ENCODE data around the gene PPP1R15B. TPM values are rescaled to one million over a fixed set of nuclear protein-coding genes. Genes with fewer than 3 reads are reported as not detected.

Gene PPP1R15B
- total RNA-seq, 1 experiment from 2014 or later: 69.3 TPM

- CTCF ChIA-PET: interaction anchor here (1.6 kb wide), 1 partner anchor 99 kb away, joined by 4 read pairs; no protein-coding TSS in a partner anchor
- no peak overlapping the region for H2AFZ ChIP-seq (ENCODE audit: low read depth, low read length, poor library complexity, severe bottlenecking)
- H3K27ac ChIP-seq (ENCODE audit: low read depth, low read length): no peak overlapping the region
- H3K9ac ChIP-seq (ENCODE audit: low read length): no peak overlapping the region
- no peaks in the 10 kb centered on the region for H3K36me3 ChIP-seq (ENCODE audit: control insufficient read depth in 1 of 2, insufficient read depth in 2 of 2, low read length in 2 of 2)
- TF ChIP-seq POLR2AphosphoS5 (IDR thresholded peaks at IDR 0.05; ENCODE audit: low read depth, low read length) (no peak), CTCF (IDR thresholded peaks at IDR 0.05 in 2 of 3, conservative IDR thresholded peaks at IDR 0.05 in 1 of 3; ENCODE audit: borderline replicate concordance in 1 of 3, insufficient read depth in 1 of 3, low read depth in 2 of 3, low read length in 2 of 3) (peak in 1 of 3 experiments; percentile 7; a peak in 1 of 6 replicates)
- no peak overlapping the region for H3K4me3 ChIP-seq (replicated peaks in 1 of 2; ENCODE audit: low read depth in 1 of 2, low read length in 2 of 2)
- POLR2A ChIA-PET: interaction anchor here (1.3 kb wide), 1 partner anchor 70 kb away, joined by 3 read pairs; no protein-coding TSS in a partner anchor
- H3K9me3 ChIP-seq (ENCODE audit: control insufficient read depth in 1 of 2, insufficient read depth in 1 of 2, low read depth in 1 of 2, low read length in 2 of 2): no peaks in the 10 kb centered on the region
- RAD21 ChIA-PET (ENCODE audit: low non-redundant PET in 1 of 2, low total read pairs in 2 of 2, uncharacterized antibody in 2 of 2, unreplicated experiment in 2 of 2): no interaction called here
- ATAC-seq: 0 out of 2 replicates have a peak, but pooled peaks have one; percentile 42
- H4K20me1 ChIP-seq (ENCODE audit: insufficient read depth): no peaks in the 10 kb centered on the region
- H3K4me2 ChIP-seq (ENCODE audit: low read length): no peak overlapping the region
- no peak for DNase-seq (ENCODE audit: low read depth, low spot score)
- H3K9me2 ChIP-seq (ENCODE audit: insufficient read depth): no peaks in the 10 kb centered on the region
- no TSS peak for BruUV-seq (replicated peaks)
- intact Hi-C loops (cut with micrococcal nuclease): no loop called here
- H3K4me1 ChIP-seq (ENCODE audit: control insufficient read depth in 1 of 2, insufficient read depth in 2 of 2, low read length in 2 of 2): peaks cover 0 to 7% of the 10 kb centered on the region in 2 experiments; a peak in 1 of 4 replicates
- H3K79me2 ChIP-seq (ENCODE audit: insufficient read depth, low read length): no peaks in the 10 kb centered on the region
- H3K27me3 ChIP-seq (ENCODE audit: insufficient read depth, low read length): no peaks in the 10 kb centered on the region
These were observed 53.8 kb downstream of the PPP1R15B start for GRCh38 chr1:204357551-204358490.

GRCh38 chr1:204356997-204357396 is 54.6 kb downstream of the PPP1R15B start:
- no peak overlapping the region for H3K4me3 ChIP-seq (replicated peaks in 1 of 2; ENCODE audit: low read depth in 1 of 2, low read length in 2 of 2)
- ChIA-PET POLR2A (interaction anchor here (1.3 kb wide), 1 partner anchor 70 kb away, joined by 3 read pairs; no protein-coding TSS in a partner anchor), RAD21 (ENCODE audit: low non-redundant PET in 1 of 2, low total read pairs in 2 of 2, uncharacterized antibody in 2 of 2, unreplicated experiment in 2 of 2) (no interaction called here), CTCF (interaction anchor here (0.7 to 1.6 kb wide), 2 partner anchors 98 to 194 kb away, joined by 3 to 4 read pairs; no protein-coding TSS in a partner anchor)
- H3K4me1 ChIP-seq (ENCODE audit: control insufficient read depth in 1 of 2, insufficient read depth in 2 of 2, low read length in 2 of 2): peaks cover 0 to 7% of the 10 kb centered on the region in 2 experiments; a peak in 1 of 4 replicates
- H3K4me2 ChIP-seq (ENCODE audit: low read length): no peak overlapping the region
- no peak overlapping the region for H3K9ac ChIP-seq (ENCODE audit: low read length)
- H3K27ac ChIP-seq (ENCODE audit: low read depth, low read length): no peak overlapping the region
- intact Hi-C loops (cut with micrococcal nuclease): no loop called here
- H3K27me3 ChIP-seq (ENCODE audit: insufficient read depth, low read length): no peaks in the 10 kb centered on the region
- no peaks in the 10 kb centered on the region for H3K9me2 ChIP-seq (ENCODE audit: insufficient read depth)
- no peak overlapping the region for H2AFZ ChIP-seq (ENCODE audit: low read depth, low read length, poor library complexity, severe bottlenecking)
- no peaks in the 10 kb centered on the region for H4K20me1 ChIP-seq (ENCODE audit: insufficient read depth)
- BruUV-seq (replicated peaks): no TSS peak
- no peak for ATAC-seq
- H3K79me2 ChIP-seq (ENCODE audit: insufficient read depth, low read length): no peaks in the 10 kb centered on the region
- H3K9me3 ChIP-seq (ENCODE audit: control insufficient read depth in 1 of 2, insufficient read depth in 1 of 2, low read depth in 1 of 2, low read length in 2 of 2): no peaks in the 10 kb centered on the region
- DNase-seq (ENCODE audit: low read depth, low spot score): no peak
- TF ChIP-seq CEBPB (IDR thresholded peaks at IDR 0.05; ENCODE audit: low read depth) (no peak), JUND (IDR thresholded peaks at IDR 0.05) (no peak), SIN3A (IDR thresholded peaks at IDR 0.05; ENCODE audit: low read depth) (no peak), MAX (IDR thresholded peaks at IDR 0.05) (no peak), ZNF274 (IDR thresholded peaks at IDR 0.05; ENCODE audit: low read depth, low read length) (no peak)
- no peaks in the 10 kb centered on the region for H3K36me3 ChIP-seq (ENCODE audit: control insufficient read depth in 1 of 2, insufficient read depth in 2 of 2, low read length in 2 of 2)

Data from HCT116 (cell line).